Ascending aorta (tissue), 2 donors: ENCODE measurements around the gene TRRAP. TPM values are rescaled to one million over a fixed set of nuclear protein-coding genes. Genes with fewer than 3 reads are reported as not detected.

Source experiments
- DNase-seq, 2 donors: peaks; one replicate each; pipeline ENCODE4 v3.0.0-alpha.2; 2019; ENCODE audit warnings: low spot score in 2 of 2
- H3K27ac ChIP-seq, 2 donors: fragments of 200-600 bp; sonication (generic); one replicate each; pipeline ENCODE4 v1.5.1; 2016 to 2017; ENCODE audit warnings: mild to moderate bottlenecking in 1 of 2
- H3K27me3 ChIP-seq: fragments of 200-600 bp; sonication (generic); one replicate; pipeline ENCODE4 v1.5.1; 2017
- H3K36me3 ChIP-seq, 2 donors: fragments of 200-600 bp; sonication (generic); one replicate each; pipeline ENCODE4 v1.5.1; 2016
- H3K4me1 ChIP-seq, 2 donors: fragments of 200-600 bp; sonication (generic); one replicate each; pipeline ENCODE4 v1.5.1; 2016 to 2017; ENCODE audit warnings: mild to moderate bottlenecking in 1 of 2
- H3K4me3 ChIP-seq, 2 donors: fragments of 200-600 bp; sonication (generic); one replicate each; pipeline ENCODE4 v1.5.1; 2016 to 2017; ENCODE audit warnings: mild to moderate bottlenecking in 1 of 2
- H3K9me3 ChIP-seq, 2 donors: fragments of 200-600 bp; sonication (generic); one replicate each; pipeline ENCODE4 v1.5.1; 2016
- intact Hi-C: fragments of 100-400 bp; cut with DNase I; formaldehyde crosslinking; loops from one replicate; pipeline ENCODE4 v1.15.1; 2023
- total RNA-seq: library from RNA; depleted of rRNA; stranded (reverse); fragments of >200 nt; gene quantifications from one replicate; pipeline ENCODE4 v1.1.0, GENCODE V29; 2016
- TF ChIP-seq, protein P1 (sequence below), 3 experiments: fragments of 200-600 bp in 2 of 3; fragments of 450-650 bp in 1 of 3; sonication (generic) in 2 of 3; IDR thresholded peaks; one replicate each; pipeline ENCODE4 v1.5.1; 2016 to 2019; ENCODE audit warnings: antibody characterized with exemption in 3 of 3, mild to moderate bottlenecking in 1 of 3, moderate library complexity in 1 of 3

Gene TRRAP
- total RNA-seq, 1 donor from 2014 or later = 23.4 TPM

DNA sequence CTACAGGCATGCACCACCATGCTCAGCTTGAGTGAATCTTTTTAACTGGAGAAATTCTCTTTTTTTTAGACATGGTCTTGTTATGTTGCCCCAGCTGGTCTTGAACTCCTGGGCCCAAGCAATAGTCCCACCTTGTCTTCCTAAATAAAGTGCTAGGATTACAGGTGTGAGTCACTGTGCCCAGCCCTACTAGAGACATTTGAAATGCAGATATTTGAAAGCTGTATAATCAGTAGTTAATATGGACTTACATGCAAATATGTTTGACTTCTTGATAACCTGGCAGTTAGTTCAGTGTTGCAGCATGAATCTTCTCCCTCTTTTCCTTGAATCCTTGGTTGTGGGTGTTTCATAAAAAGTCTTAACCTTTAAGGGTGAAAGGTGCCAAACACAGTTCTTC is 8.7 kb downstream of the TRRAP start:
- no peak for DNase-seq
- Histone ChIP-seq H3K27me3 (no peaks in the 10 kb centered on the region), H3K36me3 (peaks cover 40 to 63% of the 10 kb centered on the region in 2 donors), H3K27ac (no peak overlapping the region), H3K4me1 (no peaks in the 10 kb centered on the region), H3K4me3 (no peak overlapping the region), H3K9me3 (no peaks in the 10 kb centered on the region)
- intact Hi-C loops = no loop called here
- TF ChIP-seq, protein P1, sequence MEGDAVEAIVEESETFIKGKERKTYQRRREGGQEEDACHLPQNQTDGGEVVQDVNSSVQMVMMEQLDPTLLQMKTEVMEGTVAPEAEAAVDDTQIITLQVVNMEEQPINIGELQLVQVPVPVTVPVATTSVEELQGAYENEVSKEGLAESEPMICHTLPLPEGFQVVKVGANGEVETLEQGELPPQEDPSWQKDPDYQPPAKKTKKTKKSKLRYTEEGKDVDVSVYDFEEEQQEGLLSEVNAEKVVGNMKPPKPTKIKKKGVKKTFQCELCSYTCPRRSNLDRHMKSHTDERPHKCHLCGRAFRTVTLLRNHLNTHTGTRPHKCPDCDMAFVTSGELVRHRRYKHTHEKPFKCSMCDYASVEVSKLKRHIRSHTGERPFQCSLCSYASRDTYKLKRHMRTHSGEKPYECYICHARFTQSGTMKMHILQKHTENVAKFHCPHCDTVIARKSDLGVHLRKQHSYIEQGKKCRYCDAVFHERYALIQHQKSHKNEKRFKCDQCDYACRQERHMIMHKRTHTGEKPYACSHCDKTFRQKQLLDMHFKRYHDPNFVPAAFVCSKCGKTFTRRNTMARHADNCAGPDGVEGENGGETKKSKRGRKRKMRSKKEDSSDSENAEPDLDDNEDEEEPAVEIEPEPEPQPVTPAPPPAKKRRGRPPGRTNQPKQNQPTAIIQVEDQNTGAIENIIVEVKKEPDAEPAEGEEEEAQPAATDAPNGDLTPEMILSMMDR (IDR thresholded peaks at IDR 0.05) = no peak

DNA sequence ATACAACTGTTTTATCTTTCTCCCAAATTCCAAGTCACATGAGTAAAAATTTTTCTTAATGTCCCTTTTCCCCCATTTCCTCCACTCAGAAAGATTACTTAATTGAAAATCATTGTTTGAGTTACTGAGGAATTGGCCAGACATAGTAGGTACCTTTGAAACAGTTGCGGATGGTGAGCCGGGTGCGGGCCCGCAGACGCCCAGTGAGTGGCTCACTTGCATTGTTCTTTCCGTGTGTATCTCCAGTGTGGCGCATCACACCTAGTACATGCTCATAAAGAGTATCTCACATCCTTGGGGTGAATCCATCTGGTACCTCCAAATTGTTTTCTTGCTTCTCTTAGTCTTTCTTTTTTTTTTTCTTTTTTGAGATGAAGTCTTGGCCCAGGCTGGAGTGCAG is 14.3 kb downstream of the TRRAP start:
- Histone ChIP-seq H3K27me3 (no peaks in the 10 kb centered on the region), H3K4me1 (no peaks in the 10 kb centered on the region), H3K27ac (no peak overlapping the region), H3K4me3 (no peak overlapping the region), H3K9me3 (no peaks in the 10 kb centered on the region), H3K36me3 (peaks cover 68 to 75% of the 10 kb centered on the region in 2 donors)
- no peak for DNase-seq
- TF ChIP-seq, protein P1 (IDR thresholded peaks at IDR 0.05) = no peak
- intact Hi-C loops = no loop called here

DNA sequence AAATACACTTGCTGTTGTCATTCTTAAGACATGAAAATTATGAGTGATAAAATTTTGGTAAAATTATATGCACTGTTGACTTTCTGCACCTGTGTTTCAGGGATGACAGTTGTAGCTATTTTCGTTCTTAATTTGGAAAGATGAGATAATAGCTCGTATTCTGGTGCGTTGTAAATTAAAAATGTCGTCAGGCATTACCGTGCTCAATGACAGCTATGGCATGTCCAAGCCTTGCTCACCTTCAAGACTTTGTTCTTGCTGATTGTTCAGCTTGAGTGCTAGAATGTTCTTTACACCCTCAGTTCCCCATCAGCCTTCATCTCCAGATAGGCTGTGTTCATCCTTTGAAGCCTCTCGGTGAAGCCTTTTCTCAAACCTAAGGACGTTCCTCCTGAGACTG is 21.5 kb downstream of the TRRAP start:
- intact Hi-C loops = no loop called here
- Histone ChIP-seq H3K27me3 (no peaks in the 10 kb centered on the region), H3K4me1 (no peaks in the 10 kb centered on the region), H3K36me3 (peaks cover 91% of the 10 kb centered on the region in 2 donors), H3K4me3 (no peak overlapping the region), H3K27ac (no peak overlapping the region), H3K9me3 (no peaks in the 10 kb centered on the region)
- TF ChIP-seq, protein P1 (IDR thresholded peaks at IDR 0.05) = no peak
- DNase-seq = no peak

DNA sequence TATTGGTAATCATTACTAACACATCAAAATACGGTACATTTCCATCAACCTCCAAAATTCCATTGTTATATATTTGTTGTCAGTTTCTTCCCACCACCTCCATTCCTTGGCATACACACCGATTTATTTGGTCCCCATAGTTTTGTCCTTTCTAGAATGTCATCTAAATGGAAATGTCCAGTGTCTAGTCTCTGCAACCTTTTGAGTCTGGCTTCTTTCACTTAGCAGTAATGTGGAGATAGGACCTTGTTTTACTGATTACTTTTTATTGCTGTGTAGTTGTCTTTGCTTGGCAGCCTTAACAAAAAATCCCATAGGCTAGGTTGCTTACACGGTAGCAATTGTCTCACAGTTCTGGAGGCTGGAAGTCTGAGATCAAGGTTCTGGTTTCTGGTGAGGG is 22.5 kb downstream of the TRRAP start:
- H3K4me1 ChIP-seq = no peaks in the 10 kb centered on the region
- no peak for DNase-seq
- TF ChIP-seq, protein P1 (IDR thresholded peaks at IDR 0.05) = no peak
- H3K27ac ChIP-seq = no peak overlapping the region
- H3K36me3 ChIP-seq = peaks cover 91 to 98% of the 10 kb centered on the region in 2 donors
- no peaks in the 10 kb centered on the region for H3K9me3 ChIP-seq
- no peak overlapping the region for H3K4me3 ChIP-seq
- intact Hi-C loops = no loop called here
- no peaks in the 10 kb centered on the region for H3K27me3 ChIP-seq

DNA sequence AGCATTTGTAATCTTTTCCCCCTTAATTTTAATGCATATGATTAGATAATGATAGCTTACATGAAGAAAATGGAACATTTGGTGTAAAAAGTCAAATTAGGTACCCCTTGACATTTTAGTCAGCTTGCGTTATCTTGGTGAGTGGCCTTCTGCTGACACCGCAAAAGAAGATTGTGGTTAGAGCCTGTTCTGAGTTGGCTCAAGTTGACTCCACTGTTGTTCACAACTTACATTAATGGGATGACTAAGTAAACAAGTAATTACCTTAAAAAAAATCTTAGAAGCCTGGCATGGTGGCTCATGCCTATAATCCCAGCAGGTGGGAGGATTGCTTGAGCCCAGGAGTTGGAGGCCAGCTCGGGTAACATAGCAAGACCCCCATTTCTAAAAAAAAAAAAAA is 24.2 kb downstream of the TRRAP start:
- H3K36me3 ChIP-seq = peaks cover 83 to 98% of the 10 kb centered on the region in 2 donors
- intact Hi-C loops = no loop called here
- H3K9me3 ChIP-seq = no peaks in the 10 kb centered on the region
- no peak overlapping the region for H3K4me3 ChIP-seq
- no peaks in the 10 kb centered on the region for H3K4me1 ChIP-seq
- H3K27me3 ChIP-seq = no peaks in the 10 kb centered on the region
- H3K27ac ChIP-seq = no peak overlapping the region
- no peak for DNase-seq
- TF ChIP-seq, protein P1 (IDR thresholded peaks at IDR 0.05) = no peak

DNA sequence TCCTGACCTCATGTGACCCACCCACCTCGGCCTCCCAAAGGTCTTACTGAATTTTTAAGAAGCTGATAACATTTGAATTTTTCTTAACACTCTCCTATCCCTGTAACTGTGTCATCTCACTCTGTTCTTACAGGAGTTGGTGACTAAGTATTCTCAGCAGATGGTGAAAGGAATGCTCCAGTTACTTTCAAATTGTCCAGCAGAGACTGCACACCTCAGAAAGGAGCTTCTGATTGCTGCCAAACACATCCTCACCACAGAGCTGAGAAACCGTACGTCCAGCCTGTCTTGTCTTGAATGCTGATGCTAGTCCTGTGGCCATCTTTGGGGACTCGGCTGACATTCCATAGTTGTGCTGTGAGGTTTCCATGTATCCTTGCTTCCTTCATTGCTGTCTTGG is 24.9 kb downstream of the TRRAP start:
- Histone ChIP-seq H3K27me3 (no peaks in the 10 kb centered on the region), H3K27ac (no peak overlapping the region), H3K4me1 (no peaks in the 10 kb centered on the region), H3K9me3 (no peaks in the 10 kb centered on the region), H3K36me3 (peaks cover 78 to 98% of the 10 kb centered on the region in 2 donors), H3K4me3 (no peak overlapping the region)
- TF ChIP-seq, protein P1 (IDR thresholded peaks at IDR 0.05) = no peak
- intact Hi-C loops = no loop called here
- no peak for DNase-seq
